Large intestine (tissue), 3 donors: ENCODE measurements around the gene PHF19. TPM values are rescaled to one million over a fixed set of nuclear protein-coding genes. Genes with fewer than 3 reads are reported as not detected.

ENCODE experiments used
- DNase-seq, 2 donors: peaks; one replicate each; pipeline versions ENCODE4 v3.0.0 to v3.0.0-alpha.2; 2013
- H3K27ac ChIP-seq: one replicate; pipeline ENCODE4 v1.5.1; 2013; ENCODE audit warnings: low read length
- H3K27me3 ChIP-seq: 2 replicates; pipeline ENCODE4 v1.6.1; 2013; ENCODE audit warnings: low read length; ENCODE audit not compliant: control insufficient read depth, insufficient read depth
- H3K36me3 ChIP-seq: 2 replicates; pipeline ENCODE4 v1.6.1; 2013; ENCODE audit warnings: low read length; ENCODE audit not compliant: control insufficient read depth, insufficient read depth
- H3K4me1 ChIP-seq: one replicate; pipeline ENCODE4 v1.6.1; 2013; ENCODE audit warnings: low read length; ENCODE audit not compliant: control insufficient read depth, insufficient read depth
- H3K4me3 ChIP-seq: one replicate; pipeline ENCODE4 v1.5.1; 2013; ENCODE audit warnings: low read length
- H3K9me3 ChIP-seq: one replicate; pipeline ENCODE4 v1.6.1; 2013; ENCODE audit warnings: mild to moderate bottlenecking, low read depth, low read length, moderate library complexity; ENCODE audit not compliant: control insufficient read depth
- WGBS: methylation state at CpG from one replicate; pipeline ENCODE4 v1.1.5; 2013; ENCODE audit warnings: low lambda C conversion rate; ENCODE audit not compliant: insufficient coverage; 5-methylcytosine and 5-hydroxymethylcytosine counted together
- polyA plus RNA-seq: library from polyadenylated mRNA; unstranded; fragments of 120-200 nt; gene quantifications from one replicate; pipeline ENCODE4 v1.2.1, GENCODE V29; 2013

PHF19 gene
- polyA plus RNA-seq, 1 donor = 40.2 TPM

DNA sequence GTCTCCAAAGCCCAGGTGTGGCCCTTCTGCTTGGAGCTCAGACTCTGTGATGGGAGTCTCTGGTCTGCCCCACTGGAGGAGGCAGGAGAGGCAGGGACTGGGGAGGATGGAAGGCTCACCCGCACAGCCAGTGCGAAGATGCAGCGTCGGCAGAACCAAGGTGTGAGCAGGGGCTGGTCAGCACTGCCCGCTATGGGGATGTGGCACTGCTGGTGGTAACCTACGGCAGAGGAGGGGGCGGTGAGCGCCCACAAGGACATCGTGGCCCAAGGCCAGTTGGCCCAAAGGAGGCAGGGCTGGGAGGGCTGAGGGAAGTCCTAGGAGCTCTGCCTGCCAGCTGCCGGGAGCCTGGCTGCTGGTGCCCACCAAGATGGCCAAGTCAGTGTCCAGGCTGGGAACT, 7.3 kb downstream of the PHF19 start:
- Histone ChIP-seq H3K4me3 (no peak overlapping the region), H3K4me1 (peaks cover 41% of the 10 kb centered on the region), H3K9me3 (no peaks in the 10 kb centered on the region), H3K27ac (no peak overlapping the region), H3K36me3 (peaks cover 43% of the 10 kb centered on the region), H3K27me3 (no peaks in the 10 kb centered on the region)
- WGBS = no CpG with 5 or more reads among the region's 10 CpGs
- no peak for DNase-seq

DNA sequence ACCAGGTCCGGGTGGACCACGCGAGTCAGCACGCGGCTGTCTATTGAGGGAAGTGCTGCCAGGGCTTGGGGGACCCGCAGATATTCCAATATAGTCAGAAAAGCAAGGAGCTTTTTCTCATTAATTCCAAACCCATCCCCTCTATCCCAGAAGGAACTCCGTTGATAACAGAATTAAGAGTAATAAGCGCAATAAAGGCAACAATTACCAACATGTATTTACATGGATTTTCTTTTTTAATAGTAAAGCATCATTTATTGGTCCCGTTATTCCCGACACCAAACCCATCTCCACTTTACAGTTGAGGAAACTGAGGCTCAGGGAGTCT, 7.7 kb downstream of the PHF19 start:
- Histone ChIP-seq H3K27ac (peak overlapping the region; percentile 87), H3K4me1 (peaks cover 37% of the 10 kb centered on the region), H3K36me3 (peaks cover 43% of the 10 kb centered on the region), H3K9me3 (no peaks in the 10 kb centered on the region), H3K4me3 (peak overlapping the region; percentile 63), H3K27me3 (no peaks in the 10 kb centered on the region)
- WGBS = no CpG with 5 or more reads among the region's 10 CpGs
- no peak for DNase-seq

DNA sequence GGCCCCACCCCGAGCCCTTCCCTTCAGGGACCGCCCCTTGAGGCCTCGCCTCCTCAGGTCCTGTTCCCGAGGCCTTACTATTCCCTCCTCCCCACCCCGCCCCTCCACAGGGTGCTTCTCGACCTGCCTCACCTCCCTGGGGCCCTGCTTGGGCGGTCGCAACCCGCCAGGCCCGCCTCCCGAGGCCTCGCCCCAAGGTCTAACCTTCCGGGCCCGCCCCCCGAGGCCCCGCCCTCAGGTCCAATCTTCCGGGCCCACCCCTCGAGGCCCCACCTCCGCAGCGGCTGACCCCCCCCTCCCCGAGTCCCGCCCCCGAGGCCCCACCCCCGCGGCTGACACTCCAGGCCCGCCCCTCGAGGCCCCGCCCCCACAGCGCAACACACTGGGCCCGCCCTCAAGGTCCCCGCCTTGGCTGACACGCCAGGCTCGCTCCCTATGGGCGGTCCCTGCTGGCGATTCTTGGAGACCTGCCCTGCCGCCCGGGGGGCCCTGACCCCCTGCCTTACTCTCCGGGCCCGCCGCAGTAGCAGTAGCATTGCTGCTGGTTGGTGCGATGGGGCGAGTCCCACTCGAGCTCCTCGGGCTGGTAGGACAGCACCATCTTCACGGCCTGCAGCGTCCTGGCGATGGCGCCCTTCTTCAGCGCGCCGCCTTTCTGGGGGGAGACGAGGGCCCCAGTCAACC, 8.2 kb downstream of the PHF19 start:
- no CpG with 5 or more reads among the region's 52 CpGs for WGBS
- DNase-seq = peak; percentile 99
- Histone ChIP-seq H3K9me3 (no peaks in the 10 kb centered on the region), H3K27me3 (no peaks in the 10 kb centered on the region), H3K36me3 (peaks cover 44% of the 10 kb centered on the region), H3K4me1 (peaks cover 32% of the 10 kb centered on the region), H3K4me3 (peak overlapping the region; percentile 63), H3K27ac (peak overlapping the region; percentile 87)

DNA sequence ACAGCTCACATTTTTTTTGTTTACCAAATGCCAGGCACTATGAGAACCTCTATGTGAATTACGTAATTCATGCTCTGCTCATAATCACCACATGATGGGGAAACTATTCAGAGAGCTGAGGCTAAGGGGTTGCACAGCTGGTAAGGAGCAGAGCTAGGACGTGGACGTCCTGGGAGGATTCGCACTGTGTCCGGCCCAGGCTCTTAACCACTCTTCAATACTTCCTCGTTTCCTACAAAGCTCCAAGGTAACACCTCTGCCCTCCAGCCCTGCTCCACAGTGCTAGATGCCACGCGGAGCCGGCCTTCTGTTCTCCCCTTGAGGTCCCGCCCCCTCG, 8.7 kb downstream of the PHF19 start:
- DNase-seq = no peak
- peak overlapping the region; percentile 21 for H3K4me3 ChIP-seq
- peak overlapping the region; percentile 68 for H3K27ac ChIP-seq
- no peaks in the 10 kb centered on the region for H3K9me3 ChIP-seq
- WGBS = no CpG with 5 or more reads among the region's 11 CpGs
- H3K36me3 ChIP-seq = peaks cover 48% of the 10 kb centered on the region
- no peaks in the 10 kb centered on the region for H3K27me3 ChIP-seq
- peaks cover 27% of the 10 kb centered on the region for H3K4me1 ChIP-seq

DNA sequence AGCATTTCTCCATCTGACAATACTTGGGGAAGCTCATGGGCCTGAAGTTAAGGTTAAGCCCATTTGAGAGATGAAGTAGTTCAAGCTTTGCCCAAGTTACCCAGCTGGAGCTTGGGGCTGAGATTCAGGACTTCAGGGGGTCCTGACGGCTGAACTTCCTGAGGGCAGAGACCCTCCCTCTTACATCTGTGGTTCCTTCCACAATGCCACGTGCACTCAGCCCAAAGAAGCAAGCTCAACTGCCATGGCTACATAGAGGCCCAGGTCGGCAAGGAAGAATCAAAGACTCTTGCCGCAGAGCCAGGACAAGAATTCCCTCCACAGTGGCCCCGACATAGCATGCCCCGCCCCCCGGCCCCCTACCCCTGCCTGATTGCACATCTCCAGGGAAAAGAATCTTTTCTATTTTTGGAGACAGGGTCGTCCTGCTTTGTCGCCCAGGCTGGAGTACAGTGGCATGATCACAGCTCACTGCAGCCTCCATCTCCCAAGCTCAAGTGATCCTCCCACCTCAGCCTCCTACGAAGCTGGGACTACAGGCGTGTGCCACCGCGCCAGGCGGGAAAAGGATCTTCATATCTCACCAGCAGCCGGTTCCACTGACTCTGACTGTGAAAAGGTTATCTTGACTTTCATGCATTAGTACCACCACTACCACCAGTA, 9.2 kb downstream of the PHF19 start:
- Histone ChIP-seq H3K4me1 (peaks cover 22% of the 10 kb centered on the region), H3K27ac (peak overlapping the region; percentile 68), H3K4me3 (no peak overlapping the region), H3K36me3 (peaks cover 53% of the 10 kb centered on the region), H3K9me3 (no peaks in the 10 kb centered on the region), H3K27me3 (no peaks in the 10 kb centered on the region)
- WGBS = no CpG with 5 or more reads among the region's 15 CpGs
- no peak for DNase-seq

DNA sequence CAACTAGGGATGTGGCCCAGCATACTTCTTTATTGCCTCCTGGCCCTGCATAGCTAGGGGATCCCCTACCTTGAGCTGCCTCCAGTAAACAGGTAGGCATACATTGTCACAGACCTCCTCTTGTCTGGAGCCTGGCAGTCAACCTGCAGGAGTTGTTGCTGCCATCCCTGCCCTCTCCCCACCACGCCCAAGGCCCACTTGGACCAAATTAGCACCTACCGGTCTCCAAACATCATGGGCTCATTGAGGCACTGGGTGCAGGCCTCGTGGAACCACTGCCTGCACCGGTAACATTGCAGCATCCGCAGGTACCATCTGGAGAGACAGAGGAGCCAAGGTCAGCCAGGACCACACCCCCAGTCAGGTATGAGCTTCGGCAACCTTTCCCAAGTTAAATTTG, 10.3 kb downstream of the PHF19 start:
- no CpG with 5 or more reads among the region's 6 CpGs for WGBS
- peaks cover 61% of the 10 kb centered on the region for H3K36me3 ChIP-seq
- H3K4me3 ChIP-seq = no peak overlapping the region
- no peaks in the 10 kb centered on the region for H3K27me3 ChIP-seq
- H3K9me3 ChIP-seq = no peaks in the 10 kb centered on the region
- DNase-seq = no peak
- peaks cover 12% of the 10 kb centered on the region for H3K4me1 ChIP-seq
- no peak overlapping the region for H3K27ac ChIP-seq

DNA sequence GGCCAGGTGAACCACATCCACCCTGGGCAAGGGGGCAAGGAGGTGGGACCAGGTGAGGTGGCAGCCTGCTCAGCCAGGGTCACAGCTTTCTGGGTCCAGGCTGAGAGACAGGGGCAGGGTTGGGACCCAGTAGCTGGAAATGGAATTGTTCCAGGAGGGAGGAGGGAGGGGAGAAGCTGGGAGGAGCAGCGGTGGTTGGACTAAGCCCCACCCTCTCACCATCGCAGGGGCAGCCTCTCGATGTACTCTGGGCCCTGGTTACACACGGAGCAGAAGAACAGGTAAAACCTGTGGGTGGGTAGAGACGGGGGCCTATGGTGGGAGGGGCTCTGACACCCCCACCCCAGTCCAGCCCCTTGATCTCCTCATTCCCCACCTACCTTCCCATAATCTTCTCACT, 11.2 kb downstream of the PHF19 start:
- H3K36me3 ChIP-seq = peaks cover 70% of the 10 kb centered on the region
- no peak for DNase-seq
- H3K4me1 ChIP-seq = peaks cover 12% of the 10 kb centered on the region
- no peaks in the 10 kb centered on the region for H3K27me3 ChIP-seq
- H3K9me3 ChIP-seq = no peaks in the 10 kb centered on the region
- H3K4me3 ChIP-seq = no peak overlapping the region
- no CpG with 5 or more reads among the region's 5 CpGs for WGBS
- no peak overlapping the region for H3K27ac ChIP-seq

DNA sequence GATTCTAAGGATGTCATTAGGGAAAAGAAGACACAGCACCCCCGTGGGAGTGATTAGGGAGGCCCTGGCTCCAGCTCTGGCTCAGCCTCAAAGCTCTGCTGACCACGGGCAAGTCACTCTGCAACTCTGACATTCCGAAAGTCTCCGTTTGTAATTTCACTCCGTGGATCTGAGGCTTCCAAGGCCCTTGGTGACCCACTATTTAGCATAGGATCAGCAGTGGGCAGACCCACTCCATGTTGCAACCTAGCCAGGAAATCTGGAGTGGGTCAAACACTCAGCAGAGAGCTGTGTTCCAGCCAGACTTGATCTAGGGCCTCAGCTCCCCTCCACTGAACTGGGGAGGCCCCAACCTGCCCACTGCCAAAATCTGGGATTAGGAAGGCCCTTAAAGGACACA, 11.8 kb downstream of the PHF19 start:
- H3K36me3 ChIP-seq = peaks cover 72% of the 10 kb centered on the region
- no peak for DNase-seq
- WGBS = no CpG with 5 or more reads among the region's 5 CpGs

DNA sequence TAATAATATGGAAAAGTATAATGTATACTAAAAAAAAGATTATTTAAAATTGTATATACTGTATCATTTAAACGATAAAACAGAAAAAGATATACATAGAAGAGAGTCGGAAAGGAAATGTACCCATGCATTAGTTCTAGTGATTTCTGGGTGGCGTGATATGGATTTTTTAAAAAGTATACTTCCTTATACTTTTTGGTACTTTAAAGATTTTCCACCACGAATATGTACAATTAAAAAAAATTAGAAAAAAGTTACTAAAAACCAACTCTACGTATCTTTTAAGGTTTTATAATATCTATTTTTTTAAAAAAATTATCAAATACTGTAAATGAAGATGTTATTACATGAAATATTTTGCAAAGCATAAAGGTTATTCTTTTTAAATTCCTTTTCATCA, 12.3 kb downstream of the PHF19 start:
- Histone ChIP-seq H3K4me3 (no peak overlapping the region), H3K4me1 (peaks cover 12% of the 10 kb centered on the region), H3K27me3 (no peaks in the 10 kb centered on the region), H3K9me3 (no peaks in the 10 kb centered on the region), H3K27ac (no peak overlapping the region), H3K36me3 (peaks cover 72% of the 10 kb centered on the region)
- WGBS = 81% methylated on average over 3 of the region's 5 CpGs
- DNase-seq = no peak

More for the DNA sequence above, 11.8 kb downstream of the PHF19 start:
- no peaks in the 10 kb centered on the region for H3K9me3 ChIP-seq
- no peak overlapping the region for H3K4me3 ChIP-seq
- peaks cover 12% of the 10 kb centered on the region for H3K4me1 ChIP-seq
- H3K27me3 ChIP-seq = no peaks in the 10 kb centered on the region
- H3K27ac ChIP-seq = no peak overlapping the region

DNA sequence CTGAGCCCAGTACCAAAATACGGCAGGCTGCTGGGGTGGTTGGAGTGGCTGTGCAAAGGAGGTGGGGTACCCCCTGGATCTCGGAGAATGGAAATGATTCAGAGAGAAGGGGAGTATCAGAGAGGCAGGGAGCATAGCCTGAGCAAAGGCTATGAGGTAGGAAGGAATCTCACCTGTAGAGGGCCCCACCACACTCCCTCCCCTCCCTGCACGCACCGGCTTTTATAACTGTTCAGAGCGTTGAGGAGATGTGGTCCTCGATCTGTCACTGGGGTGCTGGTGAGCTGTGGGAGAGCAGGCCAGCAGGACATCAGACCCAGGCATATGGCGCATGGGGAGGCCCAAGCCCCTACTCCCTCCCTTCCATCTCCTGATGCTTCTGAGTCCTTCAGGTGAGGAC, 13.2 kb downstream of the PHF19 start:
- Histone ChIP-seq H3K9me3 (no peaks in the 10 kb centered on the region), H3K4me3 (no peak overlapping the region), H3K4me1 (peaks cover 6% of the 10 kb centered on the region), H3K36me3 (peaks cover 78% of the 10 kb centered on the region), H3K27ac (no peak overlapping the region), H3K27me3 (no peaks in the 10 kb centered on the region)
- no CpG with 5 or more reads among the region's 7 CpGs for WGBS
- no peak for DNase-seq

DNA sequence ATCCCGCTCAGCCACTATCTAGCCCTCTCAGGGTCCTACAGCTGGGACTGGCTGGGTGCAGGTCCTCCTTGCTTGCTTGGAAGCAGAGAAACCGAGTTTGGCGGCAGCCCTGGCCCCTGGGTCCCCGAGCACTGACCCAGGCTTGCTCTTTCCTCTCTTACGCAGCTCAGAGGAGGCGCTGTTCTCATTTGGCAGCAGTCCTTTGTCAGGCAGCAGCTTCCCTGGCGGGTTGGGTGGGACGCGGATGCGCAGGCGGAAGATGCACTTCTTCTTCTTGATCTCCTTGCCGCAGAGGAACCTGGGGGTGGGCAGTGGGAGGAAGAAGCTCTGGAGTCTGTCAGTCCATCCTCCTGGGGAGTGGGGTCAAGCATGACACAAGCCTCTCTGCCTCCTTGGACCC, 14.5 kb downstream of the PHF19 start:
- H3K9me3 ChIP-seq = no peaks in the 10 kb centered on the region
- peaks cover 89% of the 10 kb centered on the region for H3K36me3 ChIP-seq
- no CpG with 5 or more reads among the region's 12 CpGs for WGBS
- H3K27me3 ChIP-seq = no peaks in the 10 kb centered on the region
- H3K4me1 ChIP-seq = no peaks in the 10 kb centered on the region
- no peak overlapping the region for H3K27ac ChIP-seq
- H3K4me3 ChIP-seq = no peak overlapping the region
- no peak for DNase-seq
